ENCODE measurements around the gene UNC13A.

UNC13A gene

GRCh38 chr19:17721111-17721628 is 33.0 kb upstream of the UNC13A start:
- peak overlapping the region; percentile 81 for H3K4me3 ChIP-seq (ENCODE audit: low read length)
- no peak for TF ChIP-seq CTCF (conservative IDR thresholded peaks at IDR 0.05; ENCODE audit: low read depth, low read length)
- DNase-seq (ENCODE audit: low read depth) = no peak

GRCh38 chr19:17720440-17720839 is 32.3 kb upstream of the UNC13A start:
- no peak for TF ChIP-seq CTCF (conservative IDR thresholded peaks at IDR 0.05; ENCODE audit: low read depth, low read length)
- DNase-seq (ENCODE audit: low read depth) = no peak

GRCh38 chr19:17719730-17720400 is 31.7 kb upstream of the UNC13A start:
- H3K4me3 ChIP-seq (ENCODE audit: low read length) = peak overlapping the region; percentile 81
- no peak for DNase-seq (ENCODE audit: low read depth)
- no peak for TF ChIP-seq CTCF (conservative IDR thresholded peaks at IDR 0.05; ENCODE audit: low read depth, low read length)

More at GRCh38 chr19:17720440-17720839, 32.3 kb upstream of the UNC13A start:
- peak overlapping the region; percentile 81 for H3K4me3 ChIP-seq (ENCODE audit: low read length)

- TF ChIP-seq CTCF (conservative IDR thresholded peaks at IDR 0.05; ENCODE audit: low read depth, low read length) = no peak
- no peak for DNase-seq (ENCODE audit: low read depth)
- H3K4me3 ChIP-seq (ENCODE audit: low read length) = peak within 1 kb of the TSS; percentile 81
Observed at GRCh38 chr19:17718947-17719711, 31.0 kb upstream of the UNC13A start, which contains the start of gene MAP1S. MAP1S (plus strand) TSS chr19:17719480; CDS start chr19:17719503, 23 bp downstream.

- no peak overlapping the region for H3K4me3 ChIP-seq (ENCODE audit: low read length)
- DNase-seq (ENCODE audit: low read depth) = no peak
- no peak for TF ChIP-seq CTCF (conservative IDR thresholded peaks at IDR 0.05; ENCODE audit: low read depth, low read length)
Observed at GRCh38 chr19:17718550-17718946, 30.4 kb upstream of the UNC13A start.

- H3K4me3 ChIP-seq (ENCODE audit: low read length) = no peak overlapping the region
- TF ChIP-seq CTCF (conservative IDR thresholded peaks at IDR 0.05; ENCODE audit: low read depth, low read length) = peak; percentile 38
- DNase-seq (ENCODE audit: low read depth) = no peak
Observed at GRCh38 chr19:17716309-17716929, 28.3 kb upstream of the UNC13A start.

Data from retinal pigment epithelial cell (primary cell).